PFSK-1 (cell line): Measurements from ENCODE around the gene EGFL8.

ENCODE experiments used
- POLR2AphosphoS5 ChIP-seq: IDR thresholded peaks from 2 replicates; pipeline ENCODE4 v1.6.1; 2012; ENCODE audit warnings: low read depth, mild to moderate bottlenecking, control low read depth, low read length, moderate library complexity
- TF ChIP-seq, protein P1 (sequence below), 2 experiments: IDR thresholded peaks; 2 replicates each; pipeline versions ENCODE4 v1.6.1 to v1.8.0; 2011 to 2012; ENCODE audit warnings: low read depth in 2 of 2, low read length in 2 of 2, control low read depth in 1 of 2, inconsistent platforms in 1 of 2, mild to moderate bottlenecking in 1 of 2, moderate library complexity in 1 of 2; ENCODE audit not compliant: insufficient read depth in 1 of 2

DNA sequence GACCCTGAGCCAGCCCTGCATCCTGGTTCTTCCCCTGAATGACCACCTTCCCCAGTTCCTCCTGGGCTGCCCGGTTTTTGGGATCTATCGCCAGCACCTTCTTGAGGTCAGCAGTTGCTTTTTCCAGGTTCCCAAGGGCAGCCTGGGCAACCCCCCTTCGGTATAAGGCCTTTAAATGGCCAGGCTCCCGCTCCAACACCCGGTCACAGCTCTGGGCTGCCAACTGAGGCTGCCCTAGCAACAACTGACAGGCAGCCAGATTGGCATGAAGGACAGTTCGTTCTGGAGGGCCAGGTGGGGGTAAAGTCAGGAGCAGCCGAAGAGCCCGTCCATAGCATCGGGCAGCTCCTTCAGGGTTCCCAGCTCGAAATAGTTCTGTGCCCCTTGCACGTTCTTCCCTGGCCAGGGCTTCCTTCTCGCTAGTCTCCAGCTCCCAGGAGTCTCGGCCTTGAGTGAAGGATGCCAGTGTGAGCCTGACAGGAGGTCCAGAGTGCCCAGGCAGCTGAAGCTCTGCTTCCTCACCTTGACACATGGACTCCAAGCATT lies 35.6 kb upstream of the EGFL8 start:
- TF ChIP-seq, protein P1, sequence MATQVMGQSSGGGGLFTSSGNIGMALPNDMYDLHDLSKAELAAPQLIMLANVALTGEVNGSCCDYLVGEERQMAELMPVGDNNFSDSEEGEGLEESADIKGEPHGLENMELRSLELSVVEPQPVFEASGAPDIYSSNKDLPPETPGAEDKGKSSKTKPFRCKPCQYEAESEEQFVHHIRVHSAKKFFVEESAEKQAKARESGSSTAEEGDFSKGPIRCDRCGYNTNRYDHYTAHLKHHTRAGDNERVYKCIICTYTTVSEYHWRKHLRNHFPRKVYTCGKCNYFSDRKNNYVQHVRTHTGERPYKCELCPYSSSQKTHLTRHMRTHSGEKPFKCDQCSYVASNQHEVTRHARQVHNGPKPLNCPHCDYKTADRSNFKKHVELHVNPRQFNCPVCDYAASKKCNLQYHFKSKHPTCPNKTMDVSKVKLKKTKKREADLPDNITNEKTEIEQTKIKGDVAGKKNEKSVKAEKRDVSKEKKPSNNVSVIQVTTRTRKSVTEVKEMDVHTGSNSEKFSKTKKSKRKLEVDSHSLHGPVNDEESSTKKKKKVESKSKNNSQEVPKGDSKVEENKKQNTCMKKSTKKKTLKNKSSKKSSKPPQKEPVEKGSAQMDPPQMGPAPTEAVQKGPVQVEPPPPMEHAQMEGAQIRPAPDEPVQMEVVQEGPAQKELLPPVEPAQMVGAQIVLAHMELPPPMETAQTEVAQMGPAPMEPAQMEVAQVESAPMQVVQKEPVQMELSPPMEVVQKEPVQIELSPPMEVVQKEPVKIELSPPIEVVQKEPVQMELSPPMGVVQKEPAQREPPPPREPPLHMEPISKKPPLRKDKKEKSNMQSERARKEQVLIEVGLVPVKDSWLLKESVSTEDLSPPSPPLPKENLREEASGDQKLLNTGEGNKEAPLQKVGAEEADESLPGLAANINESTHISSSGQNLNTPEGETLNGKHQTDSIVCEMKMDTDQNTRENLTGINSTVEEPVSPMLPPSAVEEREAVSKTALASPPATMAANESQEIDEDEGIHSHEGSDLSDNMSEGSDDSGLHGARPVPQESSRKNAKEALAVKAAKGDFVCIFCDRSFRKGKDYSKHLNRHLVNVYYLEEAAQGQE (IDR thresholded peaks at IDR 0.05; ENCODE audit: insufficient read depth in 1 of 2, low read depth in 2 of 2, low read length in 2 of 2), result no peak
- TF ChIP-seq POLR2AphosphoS5, result no peak
